NCI-H748 (cell line): Measurements from ENCODE around the gene MAP3K20.
A peak's percentile ranks its signal among the peaks of the same experiment; 100 is the strongest.
"Not testable (repeated sequence)": the region's sequence is repeated elsewhere in the genome, so short reads cannot be mapped to it uniquely, and the experiment has no call there.

Experiments
- DNase-seq: peaks from one replicate; lab custom pipeline; 2025; ENCODE audit not compliant: unreplicated experiment; lab: John Stamatoyannopoulos, UW

The MAP3K20 gene

DNA sequence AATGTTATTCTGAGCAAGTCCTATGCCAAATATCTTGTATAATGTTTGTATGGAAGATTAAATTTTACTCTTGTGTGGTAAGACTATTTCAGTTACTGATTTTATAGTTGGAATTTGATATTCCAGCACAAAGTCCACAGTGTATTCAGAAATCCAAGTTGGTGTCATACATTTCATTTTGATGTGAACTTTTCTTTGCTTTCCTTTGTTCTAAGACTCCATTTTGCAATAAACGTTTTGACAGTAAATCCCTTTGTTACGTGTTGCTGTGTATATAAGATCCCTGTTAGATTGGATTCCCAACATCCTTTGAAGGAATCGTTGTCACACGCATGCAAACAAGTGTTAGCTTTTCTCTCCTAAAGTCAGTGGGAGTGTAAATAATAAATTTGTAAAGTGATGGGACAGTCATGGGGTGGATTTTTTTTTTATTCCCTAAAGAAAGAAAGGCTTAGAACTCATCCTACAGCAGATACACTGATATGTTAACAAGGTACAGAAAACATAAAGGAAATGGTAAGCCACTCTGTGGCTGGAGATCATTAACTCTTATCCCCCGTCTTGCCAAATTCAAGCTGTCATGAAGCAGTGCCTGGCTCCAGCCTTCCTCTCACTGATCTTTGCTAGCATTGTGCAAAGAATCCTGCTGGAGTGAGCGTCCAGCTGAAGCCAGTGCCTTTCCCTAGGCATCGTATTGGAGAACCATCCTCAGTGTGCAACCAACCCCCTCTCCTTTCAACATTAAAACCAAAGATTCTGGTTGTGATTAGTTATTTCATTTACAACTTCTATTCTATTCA lies 151.5 kb downstream of the MAP3K20 start:
- DNase-seq = peak; percentile 14

DNA sequence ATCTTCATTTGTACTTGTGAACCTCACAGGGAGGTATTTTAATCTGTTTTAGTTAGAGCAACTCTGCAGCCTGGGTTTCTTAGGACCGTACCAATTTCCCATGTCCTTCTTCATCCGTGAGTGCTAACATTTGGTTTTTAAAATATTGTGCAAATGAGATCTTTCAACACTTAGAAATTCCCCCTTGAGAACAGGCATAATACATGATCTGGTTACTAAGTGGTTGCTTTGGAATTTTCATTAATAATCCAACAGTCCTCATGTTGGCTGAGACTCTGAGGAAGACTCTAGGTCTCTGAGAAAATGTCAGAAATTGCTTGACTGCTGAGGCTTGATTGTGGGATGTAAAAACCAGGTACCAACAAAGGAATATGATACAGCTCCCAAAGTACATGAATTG lies 153.4 kb downstream of the MAP3K20 start:
- no peak for DNase-seq

DNA sequence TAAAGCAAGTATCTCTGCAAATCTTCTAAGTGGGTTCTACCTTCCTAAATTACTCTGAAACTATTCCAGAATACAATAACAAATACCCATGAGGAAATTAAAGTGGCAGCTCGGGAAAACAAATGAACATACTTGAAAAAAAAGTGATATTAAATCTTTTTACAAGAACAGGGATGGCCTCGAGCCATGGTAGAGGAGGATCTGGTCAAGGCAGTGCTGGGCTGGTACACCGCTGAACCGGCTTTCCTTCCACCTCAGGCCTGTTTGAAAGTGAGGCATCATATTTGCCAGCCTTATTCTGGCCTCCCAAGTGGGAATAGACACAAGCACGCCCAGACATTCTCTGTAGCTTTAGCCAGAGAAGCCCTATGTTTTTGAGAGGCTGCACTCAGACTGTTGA lies 154.5 kb downstream of the MAP3K20 start:
- DNase-seq = no peak

DNA sequence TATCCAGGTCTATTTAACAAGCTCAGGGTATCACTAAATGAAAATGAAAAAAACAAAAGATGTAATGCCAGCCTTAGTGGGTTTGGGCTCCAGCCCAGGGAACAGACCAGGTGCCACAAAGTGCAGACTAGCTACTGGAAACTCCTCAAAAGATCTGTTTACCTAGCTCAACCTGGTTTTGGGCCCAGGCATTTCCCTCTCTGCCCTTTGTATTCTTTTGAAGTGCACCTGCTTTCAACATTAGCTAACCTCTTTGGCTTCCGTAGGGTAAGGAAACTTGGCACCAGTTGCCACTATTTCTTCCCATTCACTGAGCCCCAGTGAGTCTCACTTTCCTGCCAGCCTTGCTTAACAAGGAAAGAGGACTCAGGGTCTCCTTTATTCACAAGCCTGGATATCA lies 155.4 kb downstream of the MAP3K20 start:
- peak; percentile 77 for DNase-seq

DNA sequence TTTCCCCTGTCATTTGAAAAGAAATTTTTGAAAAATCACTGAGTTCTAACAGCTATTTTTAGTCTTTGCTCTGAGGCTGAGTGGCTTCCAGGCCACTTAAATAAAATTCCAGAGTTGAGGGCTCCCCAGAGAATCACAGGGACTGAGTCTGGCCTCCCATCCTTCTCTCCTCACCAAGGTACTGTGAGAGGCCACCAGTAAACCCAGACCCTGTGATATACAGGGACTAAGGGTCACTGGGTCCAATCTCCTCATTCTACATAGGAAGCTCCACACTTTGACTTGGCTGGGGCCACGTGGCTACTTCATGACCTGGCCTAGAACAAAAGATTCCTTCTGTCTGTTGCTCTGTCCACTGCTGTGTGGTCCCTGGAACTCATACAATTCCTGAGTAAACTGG lies 155.8 kb downstream of the MAP3K20 start:
- no peak for DNase-seq

DNA sequence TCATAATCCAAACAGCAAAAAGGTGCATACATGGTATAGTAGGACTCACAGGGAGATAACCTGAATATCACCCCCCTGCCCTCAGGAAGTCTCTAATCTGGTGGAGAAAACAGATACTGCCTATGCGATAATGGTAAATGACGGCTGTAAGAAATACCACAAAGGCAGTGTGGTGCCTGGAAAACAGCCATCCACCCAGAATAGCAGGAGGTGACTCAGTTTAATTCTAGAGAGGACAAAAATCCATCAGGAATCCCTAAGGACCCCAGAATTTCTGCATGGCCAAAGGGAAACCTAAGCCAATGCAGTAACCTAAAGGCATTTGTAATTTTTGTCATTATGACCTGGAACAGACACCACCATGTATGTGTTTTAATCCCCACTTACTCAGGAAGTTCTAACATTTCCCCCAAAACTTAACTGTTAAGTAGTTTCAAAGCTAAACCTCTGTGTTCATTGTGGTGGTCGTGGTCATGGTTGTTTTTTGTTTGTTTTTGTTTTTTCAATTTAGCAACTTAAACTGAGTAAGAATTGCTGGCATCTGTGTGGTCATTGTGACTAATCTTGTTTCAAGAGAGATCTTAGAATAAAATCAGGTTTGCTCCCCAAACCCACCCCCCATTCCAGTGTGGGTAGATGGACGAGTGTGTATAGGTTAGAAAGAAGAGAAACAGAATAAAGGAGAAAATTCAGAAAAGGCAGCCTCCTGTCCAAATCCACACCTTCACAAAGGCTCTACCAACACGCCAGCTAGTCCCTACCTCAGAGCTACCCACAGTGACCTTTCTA lies 157.5 kb downstream of the MAP3K20 start:
- DNase-seq = no peak

DNA sequence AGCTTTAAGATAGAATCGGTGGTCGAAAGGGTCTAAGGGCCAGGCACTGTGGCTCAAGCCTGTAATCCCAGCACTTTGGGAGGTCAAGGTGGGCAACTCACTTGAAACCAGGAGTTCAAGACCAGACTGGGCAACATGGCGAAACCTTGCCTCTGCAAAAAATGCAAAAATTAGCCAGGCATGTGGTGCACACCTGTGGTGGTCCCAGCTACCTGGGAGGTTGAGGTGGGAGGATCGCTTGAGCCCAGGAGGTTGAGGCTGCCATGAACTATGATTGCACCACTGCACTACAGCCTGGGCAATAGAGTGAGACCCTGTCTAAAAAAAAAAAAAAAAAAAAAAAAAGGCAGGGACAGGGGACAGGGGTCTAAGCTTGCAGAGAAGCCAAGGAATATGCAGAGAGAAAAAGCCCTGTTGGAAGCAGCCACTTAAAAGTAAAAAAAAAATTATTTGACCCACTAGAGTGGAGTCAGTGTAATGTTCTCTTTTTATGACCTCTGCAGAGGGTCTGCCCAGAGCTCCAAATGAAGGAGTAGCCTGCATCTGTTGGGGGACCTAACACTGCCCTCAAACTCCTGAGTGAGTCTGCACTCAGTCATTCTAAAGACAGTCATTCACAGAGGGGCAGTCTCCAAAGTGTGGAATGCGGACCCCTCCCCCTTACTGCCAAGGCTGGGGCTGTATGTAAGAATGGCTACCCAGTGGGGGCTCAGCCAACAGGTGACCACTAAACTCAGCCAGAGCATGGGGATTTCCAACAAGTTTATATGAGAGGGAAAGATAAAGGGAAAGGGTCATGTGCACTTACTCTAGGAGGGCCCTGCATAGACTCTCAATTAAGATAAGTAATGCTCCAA lies 160.5 kb downstream of the MAP3K20 start:
- DNase-seq = no peak

DNA sequence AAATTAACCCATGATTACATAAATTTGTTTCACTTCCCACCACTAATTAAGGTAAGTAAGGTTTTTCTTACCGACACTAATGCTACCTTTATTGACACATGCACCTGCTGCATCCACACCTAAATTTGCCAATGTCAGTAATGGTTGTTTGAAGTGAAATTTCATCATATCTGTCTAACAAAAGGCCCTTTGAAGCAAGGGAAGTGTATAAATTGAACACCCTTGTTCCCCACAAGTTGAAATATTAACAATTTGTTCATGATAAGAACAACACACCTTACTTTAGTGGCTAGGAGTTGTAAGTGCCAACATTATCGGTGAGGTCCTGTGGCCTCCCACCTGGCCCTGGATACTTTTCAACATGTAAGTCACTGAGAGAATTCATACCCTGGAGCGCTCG lies 162.7 kb downstream of the MAP3K20 start:
- DNase-seq = peak; percentile 67

DNA sequence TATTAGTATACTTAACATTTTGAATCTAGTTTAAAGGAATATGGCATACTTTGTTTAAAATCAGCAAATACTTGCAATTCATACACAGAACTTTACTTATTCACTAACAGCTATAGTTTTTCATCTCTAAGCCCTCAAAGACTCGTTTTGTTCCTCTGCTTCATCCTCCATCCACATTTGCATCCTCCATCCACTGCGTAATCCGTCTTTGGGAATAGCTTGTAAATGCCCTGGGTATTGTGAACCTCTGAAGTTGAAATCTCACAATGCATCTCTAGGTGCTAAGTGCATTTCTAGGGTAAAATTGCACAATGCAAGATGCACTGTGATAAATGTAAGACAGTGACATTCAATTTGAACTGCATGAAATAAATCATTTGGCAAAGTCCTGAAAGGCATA lies 163.2 kb downstream of the MAP3K20 start:
- no peak for DNase-seq

DNA sequence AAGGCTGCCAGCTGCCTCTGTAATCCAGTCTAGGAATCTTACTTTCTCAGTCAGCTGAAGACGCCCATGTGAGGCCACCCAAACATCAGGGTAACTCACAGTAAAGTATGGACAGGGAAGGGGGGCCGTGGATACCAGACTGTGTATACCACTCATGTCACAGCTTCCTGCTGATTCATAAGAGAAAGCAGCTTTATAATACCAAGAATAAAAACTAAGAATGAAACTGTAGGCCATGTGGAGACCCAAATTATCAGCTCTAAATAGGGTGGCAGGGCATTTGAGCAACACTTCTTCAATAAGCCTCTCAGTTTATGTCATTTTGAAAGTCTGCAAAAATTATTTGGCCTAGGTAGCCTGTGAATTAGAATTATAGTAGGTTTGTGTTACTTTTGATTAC lies 164.0 kb downstream of the MAP3K20 start:
- DNase-seq = no peak

DNA sequence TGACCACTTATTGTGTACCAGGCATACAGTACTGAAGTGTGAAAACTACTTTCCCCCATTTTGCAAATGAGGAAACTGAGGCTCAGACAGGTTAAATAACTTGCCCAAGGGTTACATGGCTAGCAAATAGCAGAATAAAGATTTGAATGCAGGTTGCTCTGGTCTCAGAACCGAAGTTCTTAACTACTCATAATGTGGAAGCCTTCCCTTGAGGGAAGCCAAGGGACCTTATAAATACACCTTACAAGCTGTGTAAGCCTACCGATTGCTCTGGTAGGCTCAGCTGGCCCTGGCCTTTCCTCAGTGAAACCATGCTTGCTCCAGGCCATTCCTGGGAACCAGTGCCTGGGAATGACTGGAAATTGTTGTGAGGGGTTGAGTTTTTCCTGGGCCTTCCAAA lies 164.4 kb downstream of the MAP3K20 start:
- DNase-seq = no peak

DNA sequence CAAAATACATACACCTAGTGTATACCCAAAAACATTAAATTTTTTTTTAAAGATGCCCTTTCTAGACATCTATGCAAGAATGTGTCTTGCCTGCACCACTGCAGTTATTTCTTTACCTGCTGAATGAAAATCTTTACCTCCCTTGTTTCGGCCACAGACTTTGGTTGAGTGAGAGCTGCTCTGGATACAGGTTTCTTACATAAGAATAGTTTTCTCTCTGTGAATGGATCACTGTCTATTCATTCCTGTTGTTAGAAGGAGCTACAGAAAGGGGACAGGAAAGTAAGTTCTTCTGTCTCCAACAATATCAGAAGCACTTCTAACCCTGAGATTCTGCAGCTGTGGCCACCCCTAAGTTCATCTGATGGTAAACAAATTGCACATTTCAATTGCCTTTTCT lies 166.0 kb downstream of the MAP3K20 start:
- no peak for DNase-seq

DNA sequence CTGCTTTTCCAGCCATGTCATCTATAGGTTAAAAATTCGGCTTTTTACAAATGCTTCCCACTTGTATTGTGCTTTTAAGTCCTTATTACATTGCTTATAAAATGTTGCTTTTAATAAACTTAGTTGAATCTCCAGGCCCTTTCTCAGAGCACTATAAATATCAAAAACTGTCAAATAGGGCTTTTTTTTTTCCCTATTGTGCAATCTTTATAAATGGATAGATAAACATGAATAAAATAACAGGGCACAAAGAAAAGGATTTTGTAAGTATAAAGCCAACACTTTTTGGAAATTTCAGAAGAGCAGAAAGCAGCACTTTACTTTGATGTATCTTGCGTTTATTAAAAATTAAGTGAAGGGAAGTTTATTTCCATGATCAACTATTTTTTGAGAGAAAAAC lies 171.5 kb downstream of the MAP3K20 start:
- DNase-seq = no peak

DNA sequence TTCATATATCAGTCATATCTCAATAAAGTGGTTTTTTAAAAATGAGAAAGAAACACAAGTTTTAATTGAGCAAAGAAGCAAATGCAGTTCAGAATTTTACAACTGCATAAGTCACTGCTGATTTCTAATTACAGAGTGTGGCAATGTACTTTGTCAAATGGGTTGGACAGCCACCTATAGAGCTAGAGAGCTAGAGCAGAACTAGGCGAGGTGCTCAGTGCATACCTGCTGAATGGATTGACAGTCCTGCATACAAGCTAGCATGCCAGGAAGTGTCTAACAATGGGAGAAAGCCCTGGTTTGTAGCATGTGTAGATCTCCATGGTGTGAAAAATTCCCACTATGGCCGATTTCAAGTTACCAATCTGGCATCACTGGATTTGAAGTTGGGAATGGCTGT lies 172.7 kb downstream of the MAP3K20 start:
- peak; percentile 30 for DNase-seq

DNA sequence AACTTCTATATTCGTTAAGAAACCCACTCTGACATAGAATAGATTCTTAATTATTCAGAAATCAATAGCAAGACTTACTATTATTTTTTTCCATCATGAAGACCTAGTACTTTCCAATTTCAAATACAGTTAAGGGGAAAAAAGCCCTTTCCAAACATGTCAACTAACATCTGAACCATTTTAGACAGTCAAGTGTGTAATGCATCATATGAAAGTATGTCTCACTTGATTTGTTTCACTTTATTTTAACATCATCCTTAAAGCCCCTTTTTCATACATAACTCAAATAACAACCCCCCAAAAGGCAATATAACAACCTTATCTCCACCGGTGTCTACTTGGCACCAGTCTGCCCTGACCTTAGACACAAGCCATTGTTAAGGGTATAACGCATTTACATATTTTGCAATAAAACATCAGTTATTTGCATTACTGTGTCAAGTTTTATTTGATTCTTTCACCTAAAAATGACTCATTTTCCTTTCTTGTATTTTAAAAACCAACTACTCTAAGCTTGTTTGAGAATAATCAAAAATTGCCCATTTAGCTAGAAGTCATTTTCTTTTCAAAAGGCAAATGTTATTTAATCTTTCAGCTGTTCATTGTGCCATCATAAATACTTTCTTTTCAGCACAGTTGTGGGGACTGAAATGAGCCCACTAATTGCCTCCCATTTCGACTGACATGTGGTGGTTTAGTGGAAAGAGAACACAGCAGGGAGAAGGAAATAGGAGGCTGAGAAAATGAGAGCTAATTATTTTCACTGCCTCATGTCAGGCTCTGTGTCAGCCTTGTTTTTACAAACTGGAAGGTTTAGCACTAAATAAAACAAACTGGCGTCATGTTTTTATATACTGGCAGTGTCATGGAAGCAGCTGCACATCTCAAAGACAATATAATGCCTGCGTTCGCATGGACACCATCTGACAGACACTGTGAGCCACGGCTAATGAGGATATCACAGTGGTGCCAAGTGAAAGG lies 174.3 kb downstream of the MAP3K20 start:
- peak; percentile 99 for DNase-seq

DNA sequence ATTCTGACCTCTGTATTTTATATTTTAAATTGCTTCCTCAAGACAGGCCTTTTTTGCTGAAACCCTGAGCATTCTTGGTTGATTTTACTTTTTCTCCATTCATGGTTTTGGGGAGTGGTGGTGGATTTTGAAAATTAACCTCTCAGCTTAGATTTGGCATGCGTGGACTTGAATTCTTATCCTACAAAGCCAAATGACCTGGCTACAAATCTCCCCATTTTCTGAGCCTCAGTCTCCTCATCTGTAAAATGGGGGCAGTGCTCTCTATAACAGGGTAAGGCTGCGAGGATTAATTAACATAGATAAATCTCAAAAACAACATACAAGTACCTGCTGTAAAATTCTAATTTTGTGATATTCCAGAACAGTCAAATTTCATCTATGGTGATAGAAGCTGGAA lies 175.6 kb downstream of the MAP3K20 start:
- no peak for DNase-seq

DNA sequence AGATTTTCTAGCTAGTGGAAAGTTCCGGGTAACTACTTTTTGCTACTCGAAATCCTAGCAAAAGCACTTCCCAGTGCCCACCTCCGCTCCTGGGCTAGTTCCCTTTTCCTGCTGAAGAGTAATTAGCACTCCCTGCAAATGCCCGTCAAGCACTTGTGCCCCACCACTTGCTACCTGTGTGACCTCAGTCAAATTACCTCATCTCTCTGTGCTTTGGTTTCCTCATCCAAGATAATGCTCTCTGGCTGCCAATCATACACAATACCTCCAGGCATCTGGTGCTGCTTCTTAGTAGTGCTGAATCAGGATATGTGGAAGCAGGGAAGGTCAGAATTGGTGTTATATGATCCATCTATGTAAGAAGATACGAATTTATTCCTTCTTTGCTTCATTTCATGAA lies 176.9 kb downstream of the MAP3K20 start:
- peak; percentile 22 for DNase-seq

DNA sequence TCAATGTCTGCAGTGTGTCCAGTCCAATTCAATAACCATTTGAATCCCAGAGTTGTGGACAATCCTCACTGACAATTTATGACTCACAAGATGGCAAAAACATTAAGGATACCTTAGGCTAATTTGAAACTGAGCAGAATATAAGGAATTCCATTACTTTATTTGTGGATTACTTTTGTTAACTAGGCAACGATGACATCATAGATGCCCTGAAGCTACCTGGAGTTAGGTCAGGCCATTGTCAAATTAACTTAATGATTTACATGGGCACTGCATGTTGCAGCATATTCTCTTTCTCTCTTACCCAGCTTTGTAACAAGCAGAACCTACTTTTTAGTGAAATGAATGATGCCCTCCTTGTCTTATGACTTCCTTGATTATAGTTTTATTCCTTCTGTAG lies 179.0 kb downstream of the MAP3K20 start:
- DNase-seq = no peak

DNA sequence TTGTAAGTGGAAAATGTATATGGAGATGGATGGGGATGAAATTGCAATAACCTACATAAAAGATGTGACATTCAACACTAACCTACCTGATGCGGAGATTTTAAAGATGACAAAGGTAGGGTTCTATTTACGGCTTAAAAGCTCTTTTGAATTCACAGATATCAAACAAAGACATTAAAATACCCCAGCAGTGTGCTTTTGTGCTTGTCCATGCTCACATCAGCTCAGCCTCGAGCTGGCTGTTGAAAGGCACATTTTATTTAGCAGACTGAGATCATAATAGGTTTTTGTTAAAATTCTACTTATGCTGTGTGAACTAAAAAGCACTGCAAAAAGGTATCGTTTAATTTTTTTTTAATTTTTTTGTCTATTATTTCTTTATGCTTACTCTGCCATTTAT lies 183.1 kb downstream of the MAP3K20 start:
- DNase-seq = peak; percentile 14

DNA sequence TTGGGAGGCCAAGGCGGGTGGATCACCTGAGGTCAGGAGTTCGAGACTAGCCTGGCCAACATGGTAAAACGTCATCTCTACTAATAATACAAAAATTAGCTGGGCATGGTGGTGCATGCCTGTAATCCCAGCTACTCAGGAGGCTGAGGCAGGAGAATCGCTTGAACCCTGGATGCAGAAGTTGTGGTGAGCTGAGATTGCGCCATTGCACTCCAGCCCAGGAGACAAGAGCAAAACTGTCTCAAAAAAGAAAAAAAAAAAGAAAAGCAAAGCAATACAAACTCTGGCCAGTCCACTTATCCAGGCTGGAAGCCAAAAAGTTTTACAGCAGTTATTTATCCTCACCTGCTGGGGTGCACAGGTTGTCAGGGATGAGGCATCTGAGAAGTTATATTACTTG lies 186.7 kb downstream of the MAP3K20 start:
- not testable (repeated sequence) for DNase-seq
